ENCODE data around the gene SPSB1.

The SPSB1 gene

DNA sequence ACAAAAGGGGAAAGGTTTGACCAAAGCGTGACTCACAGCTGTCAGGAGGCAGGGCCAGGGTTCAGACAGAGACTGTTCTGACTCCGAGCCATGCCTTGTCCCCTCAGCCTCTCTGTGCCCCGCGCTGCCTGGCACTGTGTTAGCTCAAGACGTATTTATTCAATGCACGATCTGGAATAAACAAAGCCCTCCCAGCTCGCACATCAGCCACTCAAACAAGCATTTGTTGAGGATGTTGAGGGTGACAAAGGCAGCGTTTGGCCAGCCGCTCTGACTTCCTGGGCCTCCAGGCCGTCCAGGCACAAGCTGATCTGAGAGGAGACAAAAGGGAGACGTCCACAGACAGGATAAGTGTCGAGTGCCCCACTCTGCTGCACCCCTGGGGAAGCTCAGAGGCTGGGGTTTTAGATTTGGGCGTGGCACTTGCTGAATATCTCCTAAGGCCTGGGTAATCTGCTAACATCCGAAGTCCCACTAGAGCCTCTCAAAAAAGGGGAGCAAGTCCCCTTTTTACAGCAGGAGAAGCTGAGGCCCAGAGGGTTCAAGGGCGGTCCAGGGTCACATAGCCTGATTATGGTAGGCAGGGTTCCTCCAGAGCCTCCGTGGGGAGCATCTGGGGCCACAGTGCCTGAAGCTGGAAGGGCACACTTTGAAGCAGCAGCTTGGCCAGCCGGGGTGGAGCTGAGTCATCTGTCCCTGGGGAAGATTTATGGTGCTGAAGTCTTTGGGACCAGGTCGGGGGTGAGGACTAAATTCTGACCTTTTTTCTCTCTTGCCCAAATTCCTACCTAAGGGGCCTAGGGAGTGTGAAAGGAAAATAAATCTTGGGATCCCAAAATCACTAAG, 95.9 kb downstream of the SPSB1 start:
- no peak for DNase-seq (ENCODE audit: low read depth in 2 of 2)

DNA sequence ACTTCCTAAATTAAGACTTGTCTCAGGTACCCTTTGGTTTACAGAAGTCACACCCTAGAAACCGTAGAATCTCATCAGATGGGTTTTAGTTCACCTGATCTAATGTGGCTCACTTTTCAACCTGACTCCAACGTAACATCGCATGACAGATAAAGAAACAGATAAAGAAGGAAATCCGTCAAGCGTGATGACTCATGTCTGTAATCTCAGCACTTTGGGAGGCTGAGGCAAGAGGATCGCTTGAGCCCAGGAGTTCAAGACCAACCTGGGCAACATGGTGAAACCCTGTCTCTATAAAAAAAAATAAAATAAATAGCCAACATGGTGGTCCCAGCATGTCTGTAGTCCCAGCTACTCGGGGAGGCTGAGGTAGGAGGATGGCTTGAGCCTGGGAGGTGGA, 97.3 kb downstream of the SPSB1 start:
- DNase-seq (ENCODE audit: low read depth in 2 of 2), result no peak

DNA sequence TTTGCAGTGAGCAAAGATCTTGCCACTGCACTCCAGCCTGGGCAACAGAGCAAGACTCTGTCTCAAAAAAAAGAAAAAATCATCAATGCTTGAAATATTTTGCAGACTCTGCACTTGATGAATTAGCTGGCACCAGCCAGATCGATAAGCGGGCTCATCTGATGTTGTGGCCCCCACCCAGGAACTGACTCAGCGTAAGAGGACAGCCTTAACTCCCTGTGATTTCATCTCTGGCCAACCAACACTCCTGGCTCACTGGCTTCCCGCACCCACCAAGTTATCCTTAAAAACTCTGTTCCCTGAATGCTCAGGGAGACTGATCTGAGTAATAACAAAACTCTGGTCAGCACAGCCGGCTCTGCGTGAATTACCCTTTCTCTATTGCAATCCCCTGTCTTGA, 98.9 kb downstream of the SPSB1 start:
- DNase-seq (ENCODE audit: low read depth in 2 of 2), result no peak

DNA sequence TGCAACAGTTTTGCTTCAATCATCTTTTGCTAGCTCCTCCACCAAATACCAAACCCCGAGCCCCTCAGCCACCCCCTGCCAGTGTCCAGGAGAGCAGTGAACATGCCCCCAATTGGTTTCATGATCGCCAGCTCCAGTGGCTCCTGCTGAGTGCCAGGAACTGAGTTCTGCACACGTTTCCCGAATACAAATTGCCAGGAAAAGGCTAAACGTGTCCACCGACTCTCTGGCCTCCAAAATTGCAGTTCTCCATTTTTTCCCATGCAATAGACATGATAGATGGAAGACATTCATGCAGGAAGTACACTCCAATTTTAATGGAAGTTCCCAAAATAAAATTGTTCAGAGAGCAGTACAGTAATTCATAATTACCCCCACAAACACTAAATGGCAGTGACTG, 101.3 kb downstream of the SPSB1 start:
- DNase-seq (ENCODE audit: low read depth in 2 of 2), result no peak

DNA sequence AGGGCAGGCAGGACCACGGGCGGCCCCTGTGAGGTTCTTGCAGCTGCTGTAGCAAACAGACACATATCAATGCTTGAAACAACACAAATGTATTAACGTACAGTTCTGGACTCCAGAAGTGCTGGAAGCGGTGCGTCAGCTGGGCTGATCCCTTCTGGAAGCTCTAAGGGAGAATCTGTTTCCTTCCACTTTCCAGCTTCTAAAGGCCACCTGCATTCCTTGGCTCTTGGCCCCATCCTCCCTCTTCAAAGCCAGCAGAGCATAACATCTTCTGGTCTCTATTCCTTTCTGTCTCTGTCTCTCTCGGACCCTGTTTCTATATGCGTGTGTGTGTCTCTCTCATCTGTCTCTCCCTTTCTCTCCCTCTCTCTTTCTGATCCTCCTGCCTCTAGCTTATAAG, 102.3 kb downstream of the SPSB1 start:
- DNase-seq (ENCODE audit: low read depth in 2 of 2), result no peak

DNA sequence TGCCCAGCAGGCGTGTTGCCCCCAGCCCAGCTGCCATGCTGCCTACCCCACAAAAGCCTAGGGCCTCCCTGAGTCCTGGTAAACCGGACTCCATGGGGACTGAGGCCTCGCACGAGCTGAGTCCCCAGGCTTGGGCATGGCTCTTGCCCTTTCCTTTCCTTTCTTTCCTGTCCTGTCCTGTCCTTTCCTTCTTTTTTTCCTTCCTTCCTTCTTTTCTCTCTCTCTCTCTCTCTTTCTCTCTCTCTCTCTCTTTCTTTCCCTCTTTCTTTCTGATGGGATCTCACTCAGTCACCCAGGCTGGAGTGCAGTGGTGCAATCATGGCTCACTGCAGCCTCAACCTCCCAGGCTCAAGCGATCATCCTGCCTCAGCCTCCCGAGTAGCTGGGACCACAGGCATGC, 104.4 kb downstream of the SPSB1 start:
- DNase-seq (ENCODE audit: low read depth in 2 of 2), result no peak

DNA sequence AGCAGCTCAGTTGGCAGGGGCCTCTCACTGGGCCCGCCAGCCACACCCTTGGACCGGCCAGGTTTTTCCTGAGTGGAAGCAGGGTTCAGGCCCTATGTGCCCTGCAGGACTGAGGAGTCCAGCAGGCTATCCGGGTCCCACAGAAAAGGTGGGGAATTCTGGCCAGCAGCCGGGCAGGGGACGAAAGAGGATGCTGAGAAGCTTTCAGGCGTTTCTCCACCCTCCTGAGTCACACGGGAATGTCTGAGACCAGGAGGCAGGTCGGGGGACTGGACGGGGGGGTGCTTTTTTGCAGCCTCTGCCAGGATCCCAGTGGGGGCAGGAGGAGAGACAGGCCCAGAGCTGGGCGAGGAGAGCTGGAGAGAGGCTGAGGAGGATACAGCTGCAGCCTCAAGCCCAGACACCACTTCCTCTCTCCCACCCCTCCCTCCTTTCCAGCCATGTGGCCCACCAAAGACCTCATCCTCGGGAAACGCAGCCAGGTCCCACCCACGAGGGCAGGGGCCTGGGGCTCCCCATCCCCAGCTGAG, 105.4 kb downstream of the SPSB1 start:
- no peak for DNase-seq (ENCODE audit: low read depth in 2 of 2)

DNA sequence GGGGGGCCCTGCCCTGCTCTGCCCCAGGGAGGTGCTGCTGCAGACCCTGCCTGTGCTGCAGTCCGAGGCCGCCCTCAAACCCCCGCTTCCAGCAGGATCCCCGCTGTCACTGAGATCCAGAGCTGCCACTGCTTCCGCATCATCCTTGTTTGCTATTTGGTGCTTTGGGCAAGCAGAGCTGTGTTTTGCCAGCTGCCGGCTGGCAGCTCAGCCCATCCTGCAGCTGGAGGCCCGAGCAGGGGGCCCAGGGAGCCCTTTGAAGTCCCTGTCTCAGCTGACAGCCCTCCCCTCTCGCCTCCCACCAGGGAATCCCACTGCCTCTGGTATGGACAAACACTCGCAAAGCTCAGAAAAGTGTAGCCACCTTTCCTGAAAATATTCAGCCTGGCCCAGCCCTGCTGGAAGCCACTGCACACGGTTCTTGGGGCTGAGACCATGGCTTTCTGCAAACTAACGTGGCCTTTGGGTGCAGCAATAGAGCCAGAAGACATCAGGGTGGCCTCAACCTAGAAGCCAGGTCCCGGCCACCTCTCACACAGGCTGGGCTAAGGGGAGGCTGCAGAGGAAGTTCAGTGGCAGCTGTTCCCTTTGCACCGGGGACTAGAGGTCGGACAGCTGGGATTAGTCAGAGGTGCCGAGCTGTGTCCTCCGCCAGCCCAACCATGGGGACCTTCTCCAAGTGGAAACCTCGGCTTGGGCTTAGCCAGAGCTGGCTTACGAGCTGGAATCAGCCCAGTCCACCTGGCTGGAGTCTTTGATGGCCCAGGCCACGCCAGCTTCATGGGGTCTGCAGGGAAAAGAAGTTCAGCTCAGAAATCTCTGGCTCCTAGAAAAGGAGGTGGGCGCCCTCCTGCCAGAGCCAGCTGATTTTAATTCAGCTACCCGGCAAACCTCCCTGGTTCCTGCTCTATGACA, 107.1 kb downstream of the SPSB1 start:
- no peak for DNase-seq (ENCODE audit: low read depth in 2 of 2)

DNA sequence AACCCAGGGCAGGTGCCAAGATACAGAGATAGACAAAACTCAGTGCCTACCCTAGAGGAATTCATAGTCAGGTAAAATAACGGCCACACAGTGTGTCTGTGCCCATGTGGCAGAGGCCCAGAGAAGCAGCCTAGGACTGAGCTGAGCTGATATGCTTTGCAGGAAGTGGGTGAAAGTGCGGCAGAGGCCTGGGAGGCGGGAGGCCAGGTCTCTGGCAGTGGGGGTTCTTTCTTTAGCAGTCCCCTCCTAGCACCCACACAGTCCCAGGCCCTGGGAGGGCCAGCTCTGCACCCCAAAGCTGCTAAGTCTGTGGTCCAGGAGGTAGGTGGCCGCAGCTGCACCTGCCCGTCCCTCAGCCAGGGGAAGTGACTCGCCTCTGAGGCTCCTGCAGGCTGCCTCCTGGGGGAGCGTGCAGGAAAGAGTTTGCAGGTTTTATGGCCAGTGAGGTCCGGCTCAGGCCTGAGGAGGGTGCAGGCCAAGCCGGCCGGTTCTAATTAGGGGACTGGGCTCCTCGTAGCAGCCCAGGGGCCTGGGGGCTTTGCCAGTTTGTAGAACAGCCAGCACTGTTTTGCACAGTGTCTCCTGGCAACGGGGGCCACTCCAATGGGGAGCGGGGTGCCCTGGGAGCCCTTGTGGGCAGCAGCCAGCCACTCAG, 107.9 kb downstream of the SPSB1 start:
- DNase-seq (ENCODE audit: low read depth in 2 of 2), result no peak

DNA sequence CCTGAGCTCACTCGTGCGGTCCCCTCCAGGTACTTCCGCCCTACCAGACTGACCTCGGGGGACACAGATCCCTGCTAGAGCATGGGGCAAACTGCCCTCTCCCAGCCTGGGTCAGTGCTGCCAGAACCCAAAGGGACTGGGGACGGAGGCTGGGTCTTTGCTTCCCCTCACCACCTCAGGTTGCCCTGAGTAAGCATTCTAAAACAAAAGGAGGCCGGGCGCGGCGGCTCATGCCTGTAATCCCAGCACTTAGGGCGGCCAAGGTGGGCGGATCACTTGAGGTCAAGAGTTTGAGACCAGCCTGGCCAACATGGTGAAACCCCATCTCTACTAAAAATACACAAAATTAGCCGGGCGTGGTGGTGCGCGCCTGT, 108.4 kb downstream of the SPSB1 start:
- DNase-seq (ENCODE audit: low read depth in 2 of 2), result no peak

DNA sequence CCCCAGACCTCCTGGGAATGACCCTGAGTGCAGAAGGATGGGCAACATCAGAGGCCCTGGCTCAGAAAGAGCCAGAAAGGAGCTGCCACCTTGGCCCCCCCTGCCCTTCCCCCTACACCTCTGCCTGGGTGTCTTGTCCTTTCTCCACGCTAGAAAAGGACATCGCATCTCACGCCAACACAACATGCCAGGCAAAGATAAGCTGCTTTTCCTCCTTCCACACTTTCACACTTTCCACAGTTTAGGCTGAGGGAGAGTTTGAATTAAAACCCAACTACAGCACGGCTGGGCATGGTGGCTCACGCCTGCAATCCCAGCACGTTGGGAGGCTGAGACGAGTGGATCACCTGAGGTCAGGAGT, 109.5 kb downstream of the SPSB1 start:
- no peak for DNase-seq (ENCODE audit: low read depth in 2 of 2)

DNA sequence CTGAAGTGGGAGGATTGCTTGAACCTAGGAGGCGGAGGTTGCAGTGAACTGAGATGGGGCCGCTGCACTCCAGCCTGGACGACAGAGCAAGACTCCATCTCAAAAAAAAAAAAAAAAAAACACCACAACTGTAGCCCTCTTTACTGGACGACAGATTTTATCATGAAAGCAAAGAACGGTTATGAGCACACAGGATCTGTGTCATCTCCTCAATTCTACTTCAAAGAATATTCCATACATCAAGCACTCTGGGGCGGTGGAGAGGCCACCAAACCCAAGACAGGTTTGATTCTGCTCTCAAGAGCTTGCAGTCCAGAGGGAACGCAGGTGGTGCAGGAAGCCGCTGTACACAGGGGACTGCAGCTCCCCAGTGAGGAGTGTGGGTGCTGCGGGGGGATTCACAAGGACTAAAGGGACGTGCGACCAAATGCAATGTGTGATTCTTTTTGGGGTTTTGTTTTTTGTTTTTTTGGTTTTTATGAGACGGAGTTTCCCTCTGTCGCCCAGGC, 110.1 kb downstream of the SPSB1 start:
- no peak for DNase-seq (ENCODE audit: low read depth in 2 of 2)

DNA sequence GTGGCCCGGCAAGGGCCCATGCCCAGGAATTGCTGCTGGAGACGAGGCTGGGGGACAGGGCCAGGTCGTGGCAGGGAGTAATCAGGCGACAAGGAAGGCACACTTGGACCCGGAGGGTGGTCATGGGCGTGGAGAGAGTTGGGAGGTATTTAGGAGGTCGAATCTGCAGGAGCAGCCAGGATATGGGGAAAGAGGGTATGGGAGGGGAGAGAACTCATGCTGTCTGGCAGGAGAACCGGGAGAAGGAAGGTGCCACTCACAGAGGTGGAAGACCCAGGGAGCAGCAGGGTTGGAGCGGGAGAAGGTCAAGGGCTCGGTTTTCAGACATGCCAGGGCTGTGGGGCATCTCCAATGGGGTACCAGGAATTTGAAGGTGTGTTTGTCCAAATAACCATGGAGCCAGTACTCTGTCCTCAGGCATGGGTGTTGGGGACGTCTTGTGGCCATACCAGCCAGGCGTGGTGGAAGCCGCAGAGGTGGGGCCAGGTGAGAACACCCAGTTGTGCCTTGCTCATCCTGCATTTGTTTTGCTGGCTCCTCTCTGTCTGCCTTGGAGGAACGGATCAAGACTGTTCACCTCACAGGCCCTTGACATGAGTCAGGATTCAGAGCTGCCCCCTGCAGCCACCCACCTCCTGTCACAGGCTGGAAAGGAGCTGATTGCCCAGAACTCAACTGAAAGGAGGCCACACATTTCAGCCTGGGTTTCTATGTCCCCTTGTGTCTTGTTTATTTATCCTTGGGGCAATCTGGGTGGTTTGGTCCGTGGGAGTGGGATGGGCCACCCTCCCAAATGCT, 111.6 kb downstream of the SPSB1 start:
- no peak for DNase-seq (ENCODE audit: low read depth in 2 of 2)

DNA sequence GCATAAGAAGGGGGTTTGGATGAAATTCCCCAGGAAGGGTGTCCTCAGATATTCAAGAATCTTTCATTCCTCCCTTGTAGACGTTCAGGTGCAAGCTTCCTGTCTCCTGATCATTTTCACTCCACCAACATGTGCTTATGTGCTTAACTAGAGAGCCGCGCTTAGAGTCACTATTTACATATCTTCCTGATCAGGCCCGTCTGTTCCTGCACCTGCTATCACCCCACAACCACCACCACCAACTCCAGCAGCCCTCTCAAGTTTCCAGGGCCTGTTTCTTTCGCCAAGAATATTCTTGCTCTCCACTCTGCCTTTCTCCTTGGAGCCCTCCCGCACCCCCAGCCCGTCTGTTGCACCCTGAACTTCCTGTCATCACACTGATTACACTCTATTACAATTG, 113.4 kb downstream of the SPSB1 start:
- DNase-seq (ENCODE audit: low read depth in 2 of 2), result no peak

DNA sequence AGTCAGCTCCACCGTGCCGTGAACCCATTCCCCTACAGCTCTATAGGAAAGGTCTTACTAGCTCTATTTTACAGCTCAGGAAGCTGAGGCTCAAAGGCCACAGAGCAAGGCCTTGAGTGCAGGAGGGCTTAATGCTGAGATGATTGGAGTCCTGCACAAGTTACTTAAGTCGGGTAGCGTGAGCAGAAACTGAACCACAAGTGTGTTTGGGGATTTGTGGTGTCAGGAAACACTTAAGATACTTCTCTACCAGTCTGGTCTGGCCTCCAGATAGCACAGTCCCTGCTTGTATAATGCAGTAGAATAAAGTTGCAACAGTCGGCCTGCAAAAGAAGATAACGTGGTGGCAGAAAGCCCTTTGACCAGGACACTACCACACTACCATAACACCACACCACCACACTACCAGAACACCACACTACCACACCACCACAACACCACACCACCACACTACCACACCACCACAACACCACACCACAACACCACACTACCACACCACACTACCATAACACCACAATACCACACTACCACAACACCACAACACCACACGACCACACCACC, 118.1 kb downstream of the SPSB1 start:
- no peak for DNase-seq (ENCODE audit: low read depth in 2 of 2)

DNA sequence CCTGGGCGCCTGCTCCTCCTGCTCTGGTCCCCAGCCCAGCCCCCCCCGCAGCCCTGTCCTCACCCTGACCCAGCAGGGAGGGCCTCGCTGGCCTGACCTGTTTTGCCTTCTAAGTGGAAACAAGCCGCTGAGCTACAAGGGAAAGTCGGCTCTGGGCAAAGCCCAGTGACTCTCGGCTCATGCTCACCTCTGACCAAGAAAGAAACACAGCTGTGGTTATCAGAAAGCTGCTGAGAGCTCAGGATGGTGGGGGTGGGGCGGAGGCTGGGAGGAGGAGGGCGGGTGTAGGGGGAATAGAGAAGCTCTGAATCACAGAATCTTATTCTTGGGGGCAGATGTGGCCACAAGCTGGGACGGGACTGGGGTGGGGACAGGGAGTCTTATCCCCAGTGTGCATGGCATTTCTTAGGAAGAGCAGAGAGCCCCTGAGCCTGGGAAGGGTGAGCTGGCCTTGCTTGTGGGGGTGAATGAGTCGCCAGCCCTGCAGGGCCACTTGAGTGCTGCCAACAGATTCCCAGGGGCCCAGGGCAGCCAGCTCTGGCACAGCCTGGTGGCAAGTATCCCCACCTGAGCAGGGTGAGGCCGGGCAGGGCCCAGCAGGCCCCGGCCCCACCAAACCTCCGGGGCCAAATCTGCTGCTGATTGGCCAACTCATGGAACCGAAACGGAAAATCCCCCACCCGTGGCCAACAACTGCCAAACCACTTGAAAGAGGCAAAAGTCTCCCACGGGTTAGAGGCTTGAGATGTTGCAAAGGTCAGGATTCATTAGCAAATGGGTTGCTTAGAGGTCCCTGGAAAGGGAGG, 120.6 kb downstream of the SPSB1 start:
- DNase-seq (ENCODE audit: low read depth in 2 of 2), result peak; percentile 41 to 60

DNA sequence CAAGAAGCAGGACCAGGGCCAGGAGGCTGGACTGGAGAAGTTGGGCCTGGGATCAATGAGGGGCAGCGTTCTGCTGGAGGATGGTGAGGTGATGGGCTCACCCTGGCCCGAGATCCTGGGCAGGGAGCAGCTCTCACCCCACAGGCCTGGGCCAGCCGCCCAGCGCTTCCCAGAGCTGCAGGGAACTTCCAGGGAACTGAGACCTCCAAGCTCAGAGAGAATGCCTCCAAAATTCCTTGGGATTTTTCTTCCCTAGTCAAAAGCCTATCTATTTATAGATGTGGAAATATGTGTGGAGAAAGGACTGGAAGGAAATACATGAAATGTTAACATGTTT, 121.2 kb downstream of the SPSB1 start:
- no peak for DNase-seq (ENCODE audit: low read depth in 2 of 2)

DNA sequence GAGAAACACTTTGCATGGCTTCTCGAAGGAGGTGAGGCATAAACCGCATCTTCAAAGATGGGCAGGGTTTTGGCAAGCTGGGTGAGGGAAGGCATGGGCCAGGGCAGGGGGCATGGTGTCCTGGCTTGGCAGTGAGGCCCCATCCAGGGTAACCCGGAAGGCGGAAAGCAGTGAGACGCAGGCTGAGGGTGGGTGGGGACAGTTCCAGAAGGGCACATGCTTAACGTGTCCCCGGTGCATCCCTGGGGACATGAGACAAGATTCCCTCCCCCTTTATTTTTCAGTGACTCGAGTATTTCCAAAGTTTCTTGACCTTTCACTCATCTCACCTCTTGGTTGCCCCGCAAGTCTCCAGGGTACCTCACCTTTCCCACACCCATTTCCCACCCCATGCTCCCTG, 123.8 kb downstream of the SPSB1 start:
- no peak for DNase-seq (ENCODE audit: low read depth in 2 of 2)

DNA sequence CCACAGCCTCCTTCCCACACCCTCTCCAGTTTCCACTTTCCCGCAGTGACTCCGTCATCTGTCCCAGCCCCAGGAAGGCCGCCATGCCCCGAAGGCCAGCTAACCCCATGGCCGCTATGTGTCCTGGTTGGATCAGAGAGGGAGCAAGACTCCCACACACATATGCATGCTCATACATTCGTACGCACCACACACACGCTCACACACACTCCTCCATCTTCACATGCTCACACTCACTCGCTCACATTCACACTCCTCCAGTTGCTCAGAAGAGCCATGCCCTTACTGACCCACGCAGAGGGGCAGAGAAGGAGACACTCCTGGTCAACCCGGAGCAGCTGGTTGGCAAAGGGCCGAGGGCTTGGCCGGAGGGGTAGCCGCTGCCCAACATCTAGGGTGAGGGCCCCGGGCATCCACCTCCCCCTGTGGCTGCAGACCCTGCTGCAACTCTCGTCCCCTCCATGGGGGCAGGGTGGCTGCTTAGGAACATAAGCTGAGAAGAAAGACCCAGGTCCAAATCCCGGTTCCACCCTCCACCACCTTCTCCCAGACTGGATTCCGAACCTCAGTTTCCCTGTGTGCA, 124.3 kb downstream of the SPSB1 start:
- DNase-seq (ENCODE audit: low read depth in 2 of 2), result no peak

DNA sequence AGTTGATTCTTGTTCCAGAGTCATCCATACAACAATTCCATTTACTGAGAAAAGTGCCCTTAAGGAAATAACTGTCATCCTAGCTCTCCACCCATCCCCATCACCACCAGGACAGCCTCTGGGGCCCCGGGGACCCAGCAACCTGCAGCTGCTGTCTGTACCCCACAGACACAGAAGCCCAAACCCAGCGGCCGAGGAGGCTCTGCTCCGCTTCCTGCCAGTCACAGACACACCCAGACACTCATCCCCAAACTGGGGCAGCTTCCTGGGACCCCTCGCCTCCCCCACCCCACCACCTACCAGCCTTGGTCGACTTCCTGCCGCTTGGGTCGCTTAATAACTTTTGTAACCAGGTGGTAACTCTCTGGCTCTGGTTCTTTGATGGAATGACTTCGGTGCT, 125.0 kb downstream of the SPSB1 start:
- no peak for DNase-seq (ENCODE audit: low read depth in 2 of 2)

Data from stimulated activated CD4-positive, alpha-beta T cell treated with anti-CD3 and anti-CD28 coated beads, Interleukin-1b, Interleukin-23, amount 100 ng/mL, for 4 hours (primary cell).